ENCODE results near the gene SSPN.

Gene SSPN

GRCh38 chr12:26195250-26195640, at the start of gene SSPN:
Gene SSPN, plus strand, starts transcription at chr12:26195573. Its CDS starts 100 bp downstream, at chr12:26195673.
- no peak for DNase-seq

- no peak for DNase-seq
These were observed 47.1 kb upstream of the SSPN start for GRCh38 chr12:26148291-26148690.

DNA sequence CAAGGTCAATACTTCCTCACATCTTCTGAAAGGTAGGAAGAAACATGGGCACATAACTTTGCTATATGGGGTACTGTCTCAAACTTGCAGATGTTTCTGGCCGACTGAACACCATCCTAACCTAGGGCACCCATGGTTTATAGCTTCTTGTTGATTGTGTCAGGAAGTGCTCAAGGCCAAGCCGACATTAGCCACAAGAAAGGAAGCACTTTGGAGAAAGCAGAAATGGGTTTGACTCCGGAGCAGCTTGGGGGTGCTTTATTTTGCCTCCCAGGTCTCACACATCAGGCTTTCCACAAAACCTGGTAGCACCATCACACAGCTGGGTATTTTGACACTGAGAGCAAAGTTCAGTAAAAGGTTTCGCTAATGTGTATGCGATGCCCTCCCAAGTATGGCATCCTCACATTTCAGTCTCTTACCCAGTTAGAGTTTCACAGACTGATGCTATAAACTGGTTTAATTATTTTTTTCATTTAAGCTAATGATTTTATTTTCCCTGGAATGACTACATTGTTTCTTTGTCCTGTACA, 45.3 kb upstream of the SSPN start:
- DNase-seq, result no peak

- no peak for DNase-seq
These were observed 44.5 kb upstream of the SSPN start for GRCh38 chr12:26150736-26151450.

DNA sequence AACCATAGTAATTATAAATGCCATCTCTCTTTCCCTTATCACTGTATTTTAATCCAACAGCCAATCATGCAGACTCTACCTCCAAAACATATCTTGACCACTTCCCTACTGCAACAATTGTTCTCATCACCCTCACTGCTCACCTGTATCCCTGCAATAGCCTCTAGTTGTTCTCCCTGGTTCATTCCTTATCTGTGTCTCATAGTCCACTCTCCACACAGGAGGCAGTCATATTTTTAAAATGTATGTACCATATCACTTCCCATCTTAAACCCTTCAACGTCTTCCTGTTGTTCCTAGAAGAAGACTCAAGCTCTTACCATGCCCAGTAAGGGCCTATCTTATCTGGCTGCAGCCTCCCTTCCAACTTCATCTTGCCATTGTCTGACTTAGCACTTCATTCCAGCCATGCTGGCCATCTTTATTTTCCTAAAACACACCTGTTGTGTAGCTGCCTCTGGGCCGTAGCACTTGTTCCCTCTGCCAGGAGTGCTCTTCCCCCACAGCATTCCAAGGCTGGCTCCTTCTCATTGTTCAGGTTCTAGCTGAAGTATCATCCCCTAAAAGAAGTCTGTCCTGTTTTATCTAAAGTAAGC, 42.8 kb upstream of the SSPN start:
- no peak for DNase-seq

- DNase-seq, result no peak
These were observed 41.8 kb upstream of the SSPN start for GRCh38 chr12:26153421-26154154.

- peak in 1 of 2 donors; percentile 63 for DNase-seq
These were observed 39.0 kb upstream of the SSPN start for GRCh38 chr12:26156201-26156871.

DNA sequence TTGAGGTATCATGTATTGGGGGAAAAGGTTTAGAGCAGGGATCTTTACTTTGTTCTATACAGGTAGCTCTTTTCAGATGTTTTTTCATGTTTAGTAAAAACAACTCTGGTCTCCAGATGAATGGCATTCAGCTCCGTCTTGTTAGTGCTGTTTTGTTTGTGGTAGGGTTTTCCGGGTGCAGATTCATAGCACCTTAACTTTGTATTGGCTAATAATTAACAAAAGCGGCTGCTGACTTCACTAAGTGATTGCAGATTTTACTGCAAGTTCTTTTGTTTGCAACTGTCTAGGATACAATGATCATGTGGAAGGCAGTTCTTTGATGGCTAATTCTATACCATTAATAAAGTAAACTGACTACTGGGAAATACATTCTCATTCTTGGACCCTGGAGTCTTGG, 38.4 kb upstream of the SSPN start:
- DNase-seq, result no peak

GRCh38 chr12:26158078-26158764, 37.2 kb upstream of the SSPN start:
- peak in 1 of 2 donors; percentile 12 for DNase-seq

GRCh38 chr12:26162174-26162573, 33.2 kb upstream of the SSPN start:
- DNase-seq, result no peak

DNA sequence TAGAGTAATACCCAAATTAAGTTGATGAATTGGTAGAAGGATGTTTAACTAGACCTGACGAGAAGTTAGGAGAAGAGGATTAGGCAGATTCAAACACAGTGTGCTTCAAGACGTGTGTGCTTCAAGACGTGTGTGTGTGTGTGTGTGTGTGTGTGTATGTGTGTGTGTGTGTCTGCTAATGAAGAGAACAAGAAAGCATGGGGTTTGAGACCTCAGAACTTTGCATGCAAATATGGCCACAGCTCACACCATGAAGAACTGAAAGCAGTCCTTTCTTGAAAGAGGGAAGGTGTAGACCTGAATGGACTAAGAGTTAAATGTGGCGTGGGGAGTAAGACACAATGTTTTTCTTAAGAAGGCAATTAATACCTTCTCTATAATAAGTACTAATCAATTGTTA, 32.5 kb upstream of the SSPN start:
- DNase-seq, result no peak

GRCh38 chr12:26164118-26164517, 31.3 kb upstream of the SSPN start:
- DNase-seq, result no peak

DNA sequence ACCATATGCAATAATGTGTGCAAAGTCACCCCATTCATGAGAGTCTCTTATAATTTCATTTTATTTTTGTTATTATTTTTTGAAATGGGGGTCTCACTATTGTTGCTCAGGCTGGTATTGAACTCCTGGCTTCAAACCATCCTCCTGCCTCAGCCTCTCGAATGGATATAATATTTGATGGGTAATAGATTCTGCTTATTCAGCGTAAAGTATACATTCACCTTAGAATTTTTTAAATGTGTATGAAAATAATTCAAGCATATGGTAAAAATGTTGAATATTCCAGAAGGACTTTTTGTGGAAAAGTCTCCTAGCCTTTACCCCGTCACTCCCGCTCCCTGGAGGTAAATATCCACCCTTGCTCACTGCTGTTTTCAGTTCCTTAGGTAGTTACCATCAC, 23.4 kb upstream of the SSPN start:
- no peak for DNase-seq

DNA sequence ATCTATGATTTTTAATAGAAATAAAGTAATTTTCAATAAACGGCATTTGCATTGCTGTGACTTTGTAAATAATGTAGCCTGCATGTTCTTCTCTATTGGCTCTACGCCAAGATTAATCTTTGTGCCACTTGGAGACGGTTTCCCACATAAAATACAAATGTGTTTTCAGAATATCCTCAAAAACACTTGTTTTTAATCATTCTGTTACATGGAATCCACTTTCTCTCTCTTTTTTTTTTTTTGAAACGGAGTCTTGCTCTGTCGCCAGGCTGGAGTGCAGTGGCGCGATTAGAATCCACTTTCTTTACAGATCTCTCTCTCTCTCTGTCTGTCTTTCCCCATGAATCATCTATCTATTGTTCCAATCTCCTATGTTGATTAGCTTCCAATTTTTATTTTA, 22.8 kb upstream of the SSPN start:
- no peak for DNase-seq

GRCh38 chr12:26172946-26173552, 22.3 kb upstream of the SSPN start:
- DNase-seq, result no peak

DNA sequence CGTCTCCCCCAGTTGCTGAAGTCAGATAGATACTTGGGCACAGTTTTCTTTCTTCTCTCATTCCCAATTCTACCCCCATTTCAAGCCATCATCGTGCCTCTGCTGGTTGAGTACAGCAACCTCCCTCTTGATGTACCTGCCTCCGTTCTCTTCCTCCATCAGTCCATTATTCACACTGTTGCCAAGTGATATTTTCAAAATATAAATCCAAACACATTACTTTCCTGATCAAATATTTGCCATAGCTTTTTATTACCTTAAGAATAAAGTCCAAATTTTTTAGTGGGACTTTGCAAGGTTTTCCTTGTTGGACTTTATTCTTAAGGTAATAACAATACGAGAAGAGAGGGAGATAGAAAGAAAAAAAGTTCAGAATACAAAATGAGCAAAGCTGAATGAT, 18.6 kb upstream of the SSPN start:
- no peak for DNase-seq

DNA sequence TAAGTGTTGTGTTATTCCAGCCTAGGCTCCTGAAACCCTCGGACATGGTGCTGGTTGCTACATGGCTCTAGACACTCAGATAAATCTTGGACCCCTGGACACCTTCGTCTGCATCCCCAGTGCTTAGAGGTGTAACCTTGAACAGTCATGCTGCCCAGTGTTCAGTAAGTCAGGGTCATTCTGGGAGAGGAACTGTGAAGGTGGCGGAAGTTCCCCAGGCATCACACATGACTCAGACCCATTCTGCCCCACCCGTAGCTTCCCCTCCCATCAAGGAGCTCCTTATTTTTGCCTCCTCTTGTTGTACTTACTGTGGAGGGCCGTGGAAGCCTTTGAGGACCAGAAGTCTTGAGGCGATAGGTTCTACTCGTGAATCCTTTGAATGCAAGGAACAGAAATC, 18.1 kb upstream of the SSPN start:
- no peak for DNase-seq

GRCh38 chr12:26179826-26180225, 15.5 kb upstream of the SSPN start:
- no peak for DNase-seq

DNA sequence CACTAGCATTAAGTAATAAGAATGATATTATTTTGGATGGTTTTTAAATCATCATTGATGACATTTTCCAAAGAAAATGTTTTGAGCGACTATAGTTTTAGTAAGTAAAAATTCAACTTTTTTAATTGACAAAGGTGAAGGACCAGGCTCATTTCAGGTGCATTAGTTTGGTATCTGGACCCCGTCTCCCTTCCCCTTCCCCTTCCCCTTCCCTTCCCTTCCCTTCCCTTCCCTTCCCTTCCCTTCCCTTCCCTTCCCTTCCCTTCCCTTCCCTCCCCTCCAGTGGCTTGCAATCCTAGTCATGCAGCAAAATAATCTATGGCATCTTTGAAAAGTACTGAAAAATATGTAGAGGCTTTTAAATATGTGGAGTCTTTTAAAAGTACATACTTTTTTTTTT, 13.0 kb upstream of the SSPN start:
- no peak for DNase-seq

DNA sequence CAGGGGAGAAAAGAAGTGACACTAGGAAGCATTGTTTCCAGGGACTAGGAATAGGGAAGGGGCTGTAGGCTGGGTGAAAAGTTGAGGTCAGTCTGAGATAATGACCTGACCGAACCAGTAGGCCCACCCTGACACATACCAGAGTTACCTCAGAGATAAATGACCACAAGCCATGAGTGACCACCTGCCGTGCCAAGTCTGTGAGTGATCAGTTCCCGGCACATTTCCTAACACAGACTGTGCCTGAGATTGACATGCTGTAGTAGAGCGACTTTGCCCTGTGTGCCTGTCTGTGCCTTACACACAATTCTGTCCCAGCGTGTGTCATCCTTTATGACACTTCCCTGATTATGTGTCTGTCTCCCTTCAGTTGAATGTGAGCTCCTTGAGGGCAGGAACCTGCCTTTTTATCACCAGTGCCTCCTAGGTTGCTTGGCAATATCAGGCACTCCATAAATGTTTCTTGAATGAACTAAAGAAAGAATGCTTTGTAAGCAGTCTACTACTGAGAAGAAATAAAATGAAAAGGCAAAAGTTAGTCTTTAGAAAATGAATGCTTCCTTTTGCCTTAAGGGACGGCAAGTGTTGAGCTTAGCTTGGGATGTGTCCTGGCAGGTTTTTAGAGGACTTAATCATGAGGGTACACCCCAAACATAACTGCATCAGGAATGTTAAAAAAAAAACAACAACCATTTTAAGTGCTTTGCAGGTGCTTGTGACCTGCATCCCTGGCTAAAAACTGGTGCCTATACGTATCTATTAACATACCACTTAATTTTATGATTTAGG, 9.6 kb upstream of the SSPN start:
- no peak for DNase-seq

GRCh38 chr12:26187014-26187798, 8.2 kb upstream of the SSPN start:
- no peak for DNase-seq

Measured in CD4-positive, alpha-beta T cell treated with Interleukin-4 for 1 hour (primary cell).